MCF 10A (cell line): Measurements from ENCODE around the gene GRM8. TPM values are rescaled to one million over a fixed set of nuclear protein-coding genes. Genes with fewer than 3 reads are reported as not detected.

Source experiments
- BruUV-seq: library from RNA; stranded (reverse); fragments of 400-500 nt; replicated peaks from 2 replicates; lab custom pipeline; 2021; lab: Mats Ljungman, UMichigan
- CTCF ChIA-PET: fragments of 300-600 bp; sonication (Branson Sonifier 250); formaldehyde crosslinking; extraction: SDS; loops from one replicate; lab custom pipeline; 2021; ENCODE audit warnings: antibody characterized with exemption, inconsistent platforms; lab: Yijun Ruan, JAX
- POLR2A ChIA-PET: fragments of 300-600, 350-650 bp; sonication (Branson Sonifier 250); formaldehyde crosslinking; extraction: SDS; loops from one replicate; lab custom pipeline; 2020; ENCODE audit warnings: antibody characterized with exemption, inconsistent platforms; lab: Yijun Ruan, JAX
- DNase-seq: peaks from one replicate; pipeline ENCODE4 v3.0.0-alpha.2; 2018; ENCODE audit not compliant: unreplicated experiment
- H3K27ac Mint-ChIP-seq: one replicate; pipeline ENCODE4 v1.8.0; 2022; ENCODE audit warnings: mild to moderate bottlenecking, low read depth, mixed read lengths; ENCODE audit not compliant: unreplicated experiment
- H3K27me3 Mint-ChIP-seq: one replicate; pipeline ENCODE4 v1.8.0; 2022; ENCODE audit warnings: mixed read lengths; ENCODE audit not compliant: insufficient read depth, unreplicated experiment
- H3K36me3 Mint-ChIP-seq: one replicate; pipeline ENCODE4 v1.8.0; 2022; ENCODE audit warnings: mild to moderate bottlenecking, moderate library complexity, mixed read lengths; ENCODE audit not compliant: insufficient read depth, unreplicated experiment
- H3K4me1 Mint-ChIP-seq: one replicate; pipeline ENCODE4 v1.8.0; 2022; ENCODE audit warnings: mixed read lengths; ENCODE audit not compliant: insufficient read depth, unreplicated experiment
- H3K4me3 Mint-ChIP-seq: one replicate; pipeline ENCODE4 v1.8.0; 2022; ENCODE audit warnings: mild to moderate bottlenecking, moderate library complexity, mixed read lengths; ENCODE audit not compliant: unreplicated experiment
- H3K9me3 Mint-ChIP-seq: one replicate; pipeline ENCODE4 v1.8.0; 2022; ENCODE audit warnings: mixed read lengths; ENCODE audit not compliant: unreplicated experiment
- intact Hi-C: fragments of 100-400 bp; cut with micrococcal nuclease; formaldehyde crosslinking; loops from 2 replicates; pipeline ENCODE4 v1.14.1; 2022
- total RNA-seq: library from RNA; stranded (reverse); gene quantifications from 2 replicates; pipeline ENCODE4 v1.2.3, GENCODE V29; 2022
- TF ChIP-seq, protein P1 (sequence below): fragments of 200-600 bp; IDR thresholded peaks from one replicate; pipeline ENCODE4 v1.8.0; 2022; ENCODE audit warnings: antibody characterized with exemption, mild to moderate bottlenecking; ENCODE audit not compliant: unreplicated experiment

Gene GRM8
- total RNA-seq, 1 experiment from 2014 or later, result not detected

DNA sequence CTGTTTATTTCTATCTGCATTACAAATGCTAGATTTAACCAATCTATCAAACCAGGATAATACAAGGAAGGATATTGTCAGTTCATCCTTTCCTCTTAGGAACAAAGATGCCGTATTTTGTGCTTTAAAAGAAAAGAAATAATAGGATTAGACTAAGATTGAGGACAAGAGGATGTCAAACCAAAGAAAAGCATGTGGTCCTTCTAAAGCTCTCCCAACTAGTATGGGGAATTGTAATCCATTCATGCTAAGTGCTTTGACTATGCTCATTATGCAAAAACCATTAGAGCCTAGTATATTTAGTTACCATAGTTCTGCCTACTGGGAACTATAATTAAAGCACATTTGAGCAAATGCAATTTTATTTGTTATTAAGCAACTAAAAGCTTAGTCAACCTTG is 280.2 kb downstream of the GRM8 start:
- no peaks in the 10 kb centered on the region for H3K9me3 Mint-ChIP-seq
- TF ChIP-seq, protein P1, sequence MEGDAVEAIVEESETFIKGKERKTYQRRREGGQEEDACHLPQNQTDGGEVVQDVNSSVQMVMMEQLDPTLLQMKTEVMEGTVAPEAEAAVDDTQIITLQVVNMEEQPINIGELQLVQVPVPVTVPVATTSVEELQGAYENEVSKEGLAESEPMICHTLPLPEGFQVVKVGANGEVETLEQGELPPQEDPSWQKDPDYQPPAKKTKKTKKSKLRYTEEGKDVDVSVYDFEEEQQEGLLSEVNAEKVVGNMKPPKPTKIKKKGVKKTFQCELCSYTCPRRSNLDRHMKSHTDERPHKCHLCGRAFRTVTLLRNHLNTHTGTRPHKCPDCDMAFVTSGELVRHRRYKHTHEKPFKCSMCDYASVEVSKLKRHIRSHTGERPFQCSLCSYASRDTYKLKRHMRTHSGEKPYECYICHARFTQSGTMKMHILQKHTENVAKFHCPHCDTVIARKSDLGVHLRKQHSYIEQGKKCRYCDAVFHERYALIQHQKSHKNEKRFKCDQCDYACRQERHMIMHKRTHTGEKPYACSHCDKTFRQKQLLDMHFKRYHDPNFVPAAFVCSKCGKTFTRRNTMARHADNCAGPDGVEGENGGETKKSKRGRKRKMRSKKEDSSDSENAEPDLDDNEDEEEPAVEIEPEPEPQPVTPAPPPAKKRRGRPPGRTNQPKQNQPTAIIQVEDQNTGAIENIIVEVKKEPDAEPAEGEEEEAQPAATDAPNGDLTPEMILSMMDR, result no peak
- DNase-seq, result no peak
- CTCF ChIA-PET, result no interaction called here
- intact Hi-C loops, result no loop called here
- POLR2A ChIA-PET, result no interaction called here
- H3K4me1 Mint-ChIP-seq, result no peaks in the 10 kb centered on the region
- no peak overlapping the region for H3K4me3 Mint-ChIP-seq
- no peaks in the 10 kb centered on the region for H3K36me3 Mint-ChIP-seq
- no TSS peak for BruUV-seq
- H3K27me3 Mint-ChIP-seq, result peaks cover 24% of the 10 kb centered on the region
- no peak overlapping the region for H3K27ac Mint-ChIP-seq

DNA sequence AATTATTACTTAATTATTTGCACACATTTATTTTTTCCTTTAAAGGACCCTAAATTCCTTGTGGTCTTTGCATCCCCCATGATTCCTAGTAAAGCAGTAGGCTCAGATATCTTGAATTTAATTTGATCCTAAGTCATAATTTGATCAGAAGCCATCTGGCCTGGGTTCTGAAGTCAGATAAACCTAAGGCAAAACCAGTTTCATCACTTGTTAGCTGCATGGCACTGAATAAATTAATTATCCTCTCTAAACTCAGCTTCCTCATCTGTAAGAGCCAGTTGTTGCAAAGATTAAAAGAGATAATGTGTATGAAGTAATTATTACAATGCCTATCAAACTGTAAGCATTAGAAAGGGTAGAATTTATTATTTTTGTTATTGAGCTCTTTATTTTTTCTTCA is 293.1 kb downstream of the GRM8 start:
- H3K36me3 Mint-ChIP-seq, result no peaks in the 10 kb centered on the region
- DNase-seq, result no peak
- H3K27me3 Mint-ChIP-seq, result peaks cover 47% of the 10 kb centered on the region
- no peak overlapping the region for H3K4me3 Mint-ChIP-seq
- H3K9me3 Mint-ChIP-seq, result no peaks in the 10 kb centered on the region
- TF ChIP-seq, protein P1, result no peak
- no peaks in the 10 kb centered on the region for H3K4me1 Mint-ChIP-seq
- POLR2A ChIA-PET, result no interaction called here
- H3K27ac Mint-ChIP-seq, result no peak overlapping the region
- intact Hi-C loops, result no loop called here
- BruUV-seq, result no TSS peak
- CTCF ChIA-PET, result interaction anchor here (0.6 kb wide), 1 partner anchor 49 kb away, joined by 3 read pairs; no protein-coding TSS in a partner anchor

DNA sequence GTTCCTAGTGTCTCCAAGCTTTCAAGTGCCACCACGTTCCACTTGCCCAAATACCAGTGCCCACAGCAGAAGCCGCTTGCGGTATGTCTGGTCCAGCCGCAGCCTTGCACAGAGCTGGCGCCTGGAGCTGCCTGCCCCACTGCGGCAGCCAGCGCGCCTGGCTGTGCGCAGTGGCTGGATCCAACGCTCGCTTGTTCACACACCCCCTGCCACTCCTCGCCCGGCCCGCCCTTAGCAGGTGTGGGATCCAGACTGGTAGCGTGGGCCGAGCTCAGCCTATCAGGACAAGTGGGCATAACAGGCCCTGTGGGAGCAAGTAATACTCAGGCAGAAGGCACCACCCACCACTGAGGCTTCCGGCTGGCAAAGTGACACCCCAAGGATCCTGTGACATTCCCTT is 294.4 kb downstream of the GRM8 start:
- Mint-ChIP-seq H3K4me3 (no peak overlapping the region), H3K27ac (no peak overlapping the region), H3K9me3 (no peaks in the 10 kb centered on the region), H3K27me3 (peaks cover 46% of the 10 kb centered on the region), H3K4me1 (no peaks in the 10 kb centered on the region), H3K36me3 (no peaks in the 10 kb centered on the region)
- DNase-seq, result no peak
- POLR2A ChIA-PET, result no interaction called here
- no TSS peak for BruUV-seq
- CTCF ChIA-PET, result no interaction called here
- intact Hi-C loops, result no loop called here
- TF ChIP-seq, protein P1, result no peak

DNA sequence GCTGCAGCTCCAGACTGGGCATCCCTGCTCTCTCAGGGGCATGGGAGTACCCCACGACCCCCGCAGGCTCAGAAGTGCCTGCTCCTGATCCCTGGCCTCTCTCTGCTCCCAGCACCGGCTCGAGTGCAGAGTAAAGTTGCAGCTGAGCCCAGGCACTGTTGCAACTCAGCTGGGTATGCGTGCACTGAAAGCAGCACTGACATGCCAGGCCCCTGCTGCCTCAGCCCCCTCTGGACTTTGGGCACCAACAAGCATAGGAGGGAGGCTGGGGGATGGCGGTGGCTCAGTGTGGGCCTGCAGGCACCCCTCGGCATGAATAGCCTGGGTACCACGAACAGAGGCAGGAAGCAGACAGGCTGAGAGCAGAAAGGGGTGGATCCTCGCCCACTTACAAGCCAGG is 295.3 kb downstream of the GRM8 start:
- Mint-ChIP-seq H3K27me3 (peaks cover 46% of the 10 kb centered on the region), H3K27ac (no peak overlapping the region), H3K36me3 (no peaks in the 10 kb centered on the region), H3K4me3 (no peak overlapping the region), H3K4me1 (no peaks in the 10 kb centered on the region), H3K9me3 (no peaks in the 10 kb centered on the region)
- CTCF ChIA-PET, result interaction anchor here (0.6 kb wide), 1 partner anchor 277 kb away, joined by 3 read pairs; no protein-coding TSS in a partner anchor
- POLR2A ChIA-PET, result no interaction called here
- intact Hi-C loops, result no loop called here
- TF ChIP-seq, protein P1, result no peak
- DNase-seq, result no peak
- BruUV-seq, result no TSS peak
